Stimulated activated CD4-positive, alpha-beta T cell treated with anti-CD3 and anti-CD28 coated beads, Interleukin-4, amount 100 ng/mL, for 1 hour (primary cell): ENCODE results near the gene TAF1B.
"Not testable (repeated sequence)": the region's sequence is repeated elsewhere in the genome, so short reads cannot be mapped to it uniquely, and the experiment has no call there.

Experiments used
- DNase-seq: peaks from one replicate; pipeline ENCODE4 v3.0.0-alpha.2; 2020

TAF1B gene

GRCh38 chr2:9835068-9835467 lies 8.2 kb upstream of the TAF1B start:
- not testable (repeated sequence) for DNase-seq

GRCh38 chr2:9836074-9836473 lies 7.2 kb upstream of the TAF1B start:
- DNase-seq: no peak

GRCh38 chr2:9836517-9836916 lies 6.8 kb upstream of the TAF1B start:
- DNase-seq: no peak

- no peak for DNase-seq
Measured at GRCh38 chr2:9837451-9837850, 5.8 kb upstream of the TAF1B start.

- DNase-seq: no peak
Measured at GRCh38 chr2:9838391-9838790, 4.9 kb upstream of the TAF1B start.

- DNase-seq: no peak
Measured at GRCh38 chr2:9842487-9843228, 616 bp upstream of the TAF1B start.

- DNase-seq: no peak
Measured at GRCh38 chr2:9844036-9844483, 786 bp downstream of the TAF1B start.

- no peak for DNase-seq
Measured at GRCh38 chr2:9844576-9844975, 1.3 kb downstream of the TAF1B start.

GRCh38 chr2:9846554-9846953 lies 3.3 kb downstream of the TAF1B start:
- no peak for DNase-seq

- no peak for DNase-seq
Measured at GRCh38 chr2:9847140-9847539, 3.9 kb downstream of the TAF1B start.

GRCh38 chr2:9852881-9853280 lies 9.6 kb downstream of the TAF1B start:
- no peak for DNase-seq

- DNase-seq: no peak
Measured at GRCh38 chr2:9857814-9858729, 14.8 kb downstream of the TAF1B start.

GRCh38 chr2:9858730-9859068 lies 15.4 kb downstream of the TAF1B start:
- DNase-seq: no peak

GRCh38 chr2:9860922-9861580 lies 17.8 kb downstream of the TAF1B start:
- not testable (repeated sequence) for DNase-seq

GRCh38 chr2:9867881-9868280 lies 24.6 kb downstream of the TAF1B start:
- no peak for DNase-seq

GRCh38 chr2:9873337-9873736 lies 30.1 kb downstream of the TAF1B start:
- no peak for DNase-seq

- DNase-seq: no peak
Measured at GRCh38 chr2:9877026-9877425, 33.8 kb downstream of the TAF1B start.

- no peak for DNase-seq
Measured at GRCh38 chr2:9877726-9878125, 34.5 kb downstream of the TAF1B start.

GRCh38 chr2:9879455-9880194 lies 36.4 kb downstream of the TAF1B start:
- no peak for DNase-seq

- DNase-seq: no peak
Measured at GRCh38 chr2:9883897-9884296, 40.6 kb downstream of the TAF1B start.

- no peak for DNase-seq
Measured at GRCh38 chr2:9884436-9884835, 41.2 kb downstream of the TAF1B start.

GRCh38 chr2:9885036-9885684 lies 41.9 kb downstream of the TAF1B start:
- no peak for DNase-seq
